B cell (primary cell): ENCODE results near the gene IL10. TPM values are rescaled to one million over a fixed set of nuclear protein-coding genes. Genes with fewer than 3 reads are reported as not detected.

Source experiments
- ATAC-seq: fragments of 200-7000 bp; cut with Tn5 transposase; one replicate; pipeline ENCODE4 v1.10.0; 2021; ENCODE audit warnings: low read depth, mild to moderate bottlenecking, moderate number of reproducible peaks, moderate library complexity
- CTCF ChIA-PET: fragments of 350-600 bp; sonication (Branson Sonifier 250); formaldehyde crosslinking; loops from one replicate; lab custom pipeline; 2021; ENCODE audit warnings: antibody characterized with exemption, inconsistent platforms; lab: Charles Lee
- POLR2A ChIA-PET: fragments of 350-600 bp; sonication (Branson Sonifier 250); formaldehyde crosslinking; loops from one replicate; lab custom pipeline; 2021; ENCODE audit warnings: antibody characterized with exemption; lab: Charles Lee
- DNase-seq: peaks from one replicate; pipeline ENCODE4 v3.0.0; 2013
- H2AFZ ChIP-seq: 2 replicates; pipeline ENCODE4 v1.6.1; 2012; ENCODE audit warnings: mild to moderate bottlenecking, low read depth, low read length; ENCODE audit not compliant: insufficient read depth, poor library complexity, severe bottlenecking
- H3K27ac ChIP-seq, 2 donors: 1 replicate in 1 of 2; 2 replicates in 1 of 2; pipeline ENCODE4 v1.5.1; 2012 to 2013; ENCODE audit warnings: low read length in 2 of 2, mild to moderate bottlenecking in 2 of 2, moderate library complexity in 1 of 2
- H3K27me3 ChIP-seq, 4 experiments: fragments of 200-600 bp in 1 of 4; sonication (generic) in 1 of 4; replicated peaks in 1 of 4; 1 replicate in 2 of 4; 2 replicates in 2 of 4; pipeline versions ENCODE4 v1.6.1 to v1.7.0; 2013 to 2016; ENCODE audit warnings: low read length in 3 of 4, mild to moderate bottlenecking in 2 of 4, mixed read lengths in 1 of 4, moderate library complexity in 1 of 4; ENCODE audit not compliant: insufficient read depth in 4 of 4, control insufficient read depth in 3 of 4; ENCODE audit errors: control extremely low read depth in 1 of 4
- H3K36me3 ChIP-seq, 2 experiments: replicated peaks in 1 of 2; 1 replicate in 1 of 2; 2 replicates in 1 of 2; pipeline versions ENCODE4 v1.6.1 to v1.7.1; 2013; ENCODE audit warnings: low read length in 1 of 2; ENCODE audit not compliant: insufficient read depth in 2 of 2, control insufficient read depth in 1 of 2; ENCODE audit errors: control extremely low read depth in 1 of 2, extremely low read depth in 1 of 2
- H3K4me1 ChIP-seq, 2 donors: fragments of 200-600 bp in 1 of 2; sonication (generic) in 1 of 2; 1 replicate in 1 of 2; 2 replicates in 1 of 2; pipeline versions ENCODE4 v1.5.1 to v1.6.1; 2013 to 2017; ENCODE audit warnings: low read length in 2 of 2; ENCODE audit not compliant: control insufficient read depth in 2 of 2, insufficient read depth in 2 of 2
- H3K4me2 ChIP-seq: replicated peaks from 2 replicates; pipeline ENCODE3; 2012; ENCODE audit warnings: mild to moderate bottlenecking, low read depth, low read length; ENCODE audit not compliant: poor library complexity, severe bottlenecking
- H3K4me3 ChIP-seq, 5 experiments: fragments of 200-600 bp in 1 of 5; sonication (generic) in 1 of 5; 1 replicate in 3 of 5; 2 replicates in 2 of 5; pipeline versions ENCODE4 v1.5.1 to v1.7.0; 2011 to 2016; ENCODE audit warnings: low read length in 4 of 5, mild to moderate bottlenecking in 4 of 5, low read depth in 2 of 5, control low read depth in 1 of 5, moderate library complexity in 1 of 5; ENCODE audit not compliant: insufficient read depth in 1 of 5; ENCODE audit errors: control extremely low read depth in 1 of 5, extremely low read depth in 1 of 5
- H3K79me2 ChIP-seq: fragments of 200-600 bp; sonication (generic); one replicate; pipeline ENCODE4 v1.6.0; 2016; ENCODE audit warnings: low read length; ENCODE audit not compliant: control insufficient read depth, insufficient read depth
- H3K9ac ChIP-seq: fragments of 200-600 bp; sonication (generic); 2 replicates; pipeline ENCODE4 v1.6.1; 2017; ENCODE audit warnings: mild to moderate bottlenecking, low read length, moderate library complexity
- H3K9me3 ChIP-seq, 3 donors: one replicate each; pipeline versions ENCODE4 v1.6.1 to v1.7.1; 2013; ENCODE audit warnings: low read length in 2 of 3; ENCODE audit not compliant: control insufficient read depth in 2 of 3, insufficient read depth in 1 of 3; ENCODE audit errors: control extremely low read depth in 1 of 3
- H4K20me1 ChIP-seq: 2 replicates; pipeline ENCODE4 v1.6.0; 2012; ENCODE audit warnings: mild to moderate bottlenecking, low read length; ENCODE audit not compliant: insufficient read depth, control insufficient read depth, poor library complexity, severe bottlenecking
- H3K27ac Mint-ChIP-seq: one replicate; pipeline ENCODE4 v1.8.0; 2021; ENCODE audit warnings: mixed read lengths
- H3K27me3 Mint-ChIP-seq: one replicate; pipeline ENCODE4 v1.8.0; 2021; ENCODE audit warnings: mixed read lengths
- H3K4me1 Mint-ChIP-seq: one replicate; pipeline ENCODE4 v1.8.0; 2021; ENCODE audit warnings: mixed read lengths
- H3K4me3 Mint-ChIP-seq: one replicate; pipeline ENCODE4 v1.8.0; 2021; ENCODE audit warnings: mixed read lengths
- H3K9me3 Mint-ChIP-seq: one replicate; pipeline ENCODE4 v1.8.0; 2022; ENCODE audit warnings: mixed read lengths; ENCODE audit not compliant: insufficient read depth
- EZH2 ChIP-seq: IDR thresholded peaks from 2 replicates; pipeline ENCODE4 v1.6.1; 2012; ENCODE audit warnings: borderline replicate concordance, low read depth, mild to moderate bottlenecking, moderate library complexity, low read length; ENCODE audit not compliant: insufficient read depth, poor library complexity, severe bottlenecking
- WGBS: methylation state at CpG from one replicate; pipeline ENCODE4 v1.1.5; 2013; ENCODE audit warnings: missing lambda C conversion rate; ENCODE audit not compliant: insufficient coverage; 5-methylcytosine and 5-hydroxymethylcytosine counted together
- intact Hi-C: fragments of 100-400 bp; cut with micrococcal nuclease; formaldehyde crosslinking; loops from one replicate; pipeline ENCODE4 v1.10.0; 2022
- polyA plus RNA-seq: library from polyadenylated mRNA; depleted of rRNA; stranded (reverse); fragments of >200 nt; gene quantifications from 2 replicates; pipeline ENCODE4 v1.2.3, GENCODE V29; 2012
- total RNA-seq, 2 donors: library from RNA; stranded (reverse); fragments of 120-200 nt in 1 of 2; gene quantifications; 1 replicate in 1 of 2; 2 replicates in 1 of 2; pipeline versions ENCODE4 v1.2.3 to v1.2.4, GENCODE V29; 2013 to 2022
- TF ChIP-seq, protein P1 (sequence below): fragments of 200-600 bp; IDR thresholded peaks from one replicate; pipeline ENCODE4 v1.8.0; 2022; ENCODE audit warnings: antibody characterized with exemption, mild to moderate bottlenecking

The IL10 gene
- total and polyA plus RNA-seq, 2 donors (not counting 1 experiment from before 2014, with no cell fraction given), result 0.37 to 0.69 TPM

DNA sequence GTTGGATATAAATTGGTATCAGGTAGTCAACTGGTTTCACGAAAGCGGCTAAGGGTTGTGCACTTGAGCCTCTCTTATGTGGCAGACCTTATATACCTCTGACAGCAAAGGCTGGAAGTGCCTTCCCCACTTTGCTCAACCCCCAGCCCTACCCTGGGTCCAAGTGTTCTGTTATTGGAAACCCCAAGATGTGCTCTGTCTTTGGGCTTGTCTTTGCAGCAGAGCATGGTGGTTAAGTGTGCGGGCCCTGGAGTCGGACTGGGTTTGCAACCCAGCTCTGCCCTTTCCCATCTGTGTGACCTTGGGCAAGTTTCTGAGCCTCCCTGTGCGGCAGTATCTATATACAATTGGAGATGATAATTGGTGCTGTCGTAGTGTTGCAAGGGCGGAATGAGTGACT lies 11.2 kb upstream of the IL10 start:
- Histone ChIP-seq H3K27me3 (no peaks in the 10 kb centered on the region), H3K9ac (no peak overlapping the region), H3K4me2 (no peak overlapping the region), H3K27ac (no peak overlapping the region), H3K79me2 (no peaks in the 10 kb centered on the region), H3K4me3 (no peak overlapping the region), H2AFZ (no peak overlapping the region), H3K36me3 (no peaks in the 10 kb centered on the region), H4K20me1 (no peaks in the 10 kb centered on the region), H3K4me1 (peaks cover 66% of the 10 kb centered on the region in 2 donors), H3K9me3 (no peaks in the 10 kb centered on the region)
- ChIA-PET CTCF (interaction anchor here (1.2 to 3.7 kb wide), 6 partner anchors 13 to 57 kb away, joined by 3 to 14 read pairs (median 6); partner anchors contain the start of gene IL19), POLR2A (interaction anchor here (1.7 kb wide), 1 partner anchor 11 kb away, joined by 6 read pairs; the partner anchor contains the start of gene IL10)
- Mint-ChIP-seq H3K4me1 (peaks cover 55% of the 10 kb centered on the region), H3K9me3 (no peaks in the 10 kb centered on the region), H3K27me3 (no peaks in the 10 kb centered on the region), H3K4me3 (no peak overlapping the region), H3K27ac (no peak overlapping the region)
- WGBS, result 92% methylated on average over 4 of the region's 7 CpGs
- no peak for TF ChIP-seq EZH2
- TF ChIP-seq, protein P1, sequence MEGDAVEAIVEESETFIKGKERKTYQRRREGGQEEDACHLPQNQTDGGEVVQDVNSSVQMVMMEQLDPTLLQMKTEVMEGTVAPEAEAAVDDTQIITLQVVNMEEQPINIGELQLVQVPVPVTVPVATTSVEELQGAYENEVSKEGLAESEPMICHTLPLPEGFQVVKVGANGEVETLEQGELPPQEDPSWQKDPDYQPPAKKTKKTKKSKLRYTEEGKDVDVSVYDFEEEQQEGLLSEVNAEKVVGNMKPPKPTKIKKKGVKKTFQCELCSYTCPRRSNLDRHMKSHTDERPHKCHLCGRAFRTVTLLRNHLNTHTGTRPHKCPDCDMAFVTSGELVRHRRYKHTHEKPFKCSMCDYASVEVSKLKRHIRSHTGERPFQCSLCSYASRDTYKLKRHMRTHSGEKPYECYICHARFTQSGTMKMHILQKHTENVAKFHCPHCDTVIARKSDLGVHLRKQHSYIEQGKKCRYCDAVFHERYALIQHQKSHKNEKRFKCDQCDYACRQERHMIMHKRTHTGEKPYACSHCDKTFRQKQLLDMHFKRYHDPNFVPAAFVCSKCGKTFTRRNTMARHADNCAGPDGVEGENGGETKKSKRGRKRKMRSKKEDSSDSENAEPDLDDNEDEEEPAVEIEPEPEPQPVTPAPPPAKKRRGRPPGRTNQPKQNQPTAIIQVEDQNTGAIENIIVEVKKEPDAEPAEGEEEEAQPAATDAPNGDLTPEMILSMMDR, result no peak
- intact Hi-C loops, result no loop called here
- DNase-seq (no peak), ATAC-seq (no peak)

DNA sequence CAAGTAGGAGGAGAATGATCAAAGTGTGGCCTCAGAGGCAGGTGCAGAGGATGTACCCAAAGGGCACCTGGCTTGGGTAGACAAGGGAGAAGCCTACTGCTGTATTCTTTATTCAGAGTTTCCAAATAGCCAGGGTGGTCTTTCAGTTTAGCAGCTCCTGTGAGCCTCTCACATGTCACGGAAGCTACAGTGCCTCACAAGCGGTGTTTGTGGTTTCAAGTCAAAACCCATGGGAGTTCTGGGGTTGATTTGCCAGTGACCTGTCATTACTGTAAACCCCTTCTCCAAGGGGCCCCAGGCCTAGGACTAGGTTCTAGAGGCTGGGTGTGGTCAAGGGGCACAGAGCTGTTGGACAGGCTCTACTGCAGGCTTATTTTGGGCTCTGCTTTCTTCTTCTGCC lies 10.2 kb upstream of the IL10 start:
- WGBS, result 6% methylated on average over 2 of the region's 2 CpGs
- Histone ChIP-seq H3K9me3 (no peaks in the 10 kb centered on the region), H3K36me3 (no peaks in the 10 kb centered on the region), H3K27me3 (no peaks in the 10 kb centered on the region), H3K9ac (no peak overlapping the region), H3K79me2 (no peaks in the 10 kb centered on the region), H4K20me1 (no peaks in the 10 kb centered on the region), H3K4me3 (peak overlapping the region in 1 of 5 experiments; percentile 17), H3K4me2 (peak overlapping the region; percentile 56), H3K4me1 (peaks cover 66% of the 10 kb centered on the region in 2 donors), H2AFZ (no peak overlapping the region), H3K27ac (peak overlapping the region in 1 of 2 donors; percentile 29)
- peak overlapping the region; percentile 72 for H3K27ac Mint-ChIP-seq
- H3K4me3 Mint-ChIP-seq, result peak overlapping the region; percentile 67
- ATAC-seq (peak; percentile 70), DNase-seq (peak; percentile 75)
- no peak for TF ChIP-seq EZH2
- TF ChIP-seq, protein P1, result no peak
- no peaks in the 10 kb centered on the region for H3K27me3 Mint-ChIP-seq
- H3K9me3 Mint-ChIP-seq, result no peaks in the 10 kb centered on the region
- intact Hi-C loops, result loop anchor here (1.0 kb wide), 1 partner anchor 26 kb away; no protein-coding TSS in a partner anchor
- ChIA-PET POLR2A (interaction anchor here (0.6 to 1.7 kb wide), 2 partner anchors 10 to 19 kb away, joined by 4 to 6 read pairs; partner anchors contain the start of gene IL10), CTCF (interaction anchor here (0.8 to 3.7 kb wide), 10 partner anchors 11 to 199 kb away, joined by 3 to 14 read pairs (median 4); partner anchors contain the start of genes IL10 and IL19)
- H3K4me1 Mint-ChIP-seq, result peaks cover 53% of the 10 kb centered on the region
